GM13977 (cell line): Measurements from ENCODE around the gene AHI1.

Experiments
- DNase-seq: peaks from one replicate; pipeline ENCODE4 v3.0.0; 2012; ENCODE audit warnings: low spot score
- in situ Hi-C: fragments of 300-500 bp; cut with MboI; formaldehyde crosslinking; loops from one replicate; pipeline ENCODE4 v1.12.0; 2022; ENCODE audit warnings: low sequenced_read_pairs, low pct_unique_long_range_greater_than_20kb, mixed read lengths, inconsistent platforms; ENCODE audit not compliant: unreplicated experiment
- TF ChIP-seq, protein P1 (sequence below): IDR thresholded peaks from 2 replicates; pipeline ENCODE4 v1.5.1; 2012; ENCODE audit warnings: mild to moderate bottlenecking, control low read depth; ENCODE audit not compliant: insufficient read depth; ENCODE audit errors: extremely low read depth, missing control alignments

The AHI1 gene

DNA sequence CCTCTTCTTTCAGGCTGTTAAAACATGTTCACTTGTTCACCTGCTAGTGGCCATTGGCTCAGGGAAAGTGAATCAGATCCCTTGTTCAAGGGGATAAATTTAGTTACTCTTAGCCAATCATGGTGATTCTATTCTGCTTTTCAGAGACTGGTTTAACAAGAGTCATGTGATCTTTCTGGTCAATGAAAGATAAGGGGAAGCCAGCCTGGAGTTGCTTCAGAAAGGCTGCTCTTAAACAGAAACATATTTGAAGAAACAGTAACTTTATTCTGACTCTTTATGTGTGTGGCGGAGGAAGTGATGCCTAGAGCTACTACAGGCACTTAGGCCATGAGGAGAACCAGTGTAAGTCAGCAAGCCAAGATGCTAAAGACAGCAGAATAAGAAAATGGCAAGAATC is 28.1 kb upstream of the AHI1 start:
- TF ChIP-seq, protein P1, sequence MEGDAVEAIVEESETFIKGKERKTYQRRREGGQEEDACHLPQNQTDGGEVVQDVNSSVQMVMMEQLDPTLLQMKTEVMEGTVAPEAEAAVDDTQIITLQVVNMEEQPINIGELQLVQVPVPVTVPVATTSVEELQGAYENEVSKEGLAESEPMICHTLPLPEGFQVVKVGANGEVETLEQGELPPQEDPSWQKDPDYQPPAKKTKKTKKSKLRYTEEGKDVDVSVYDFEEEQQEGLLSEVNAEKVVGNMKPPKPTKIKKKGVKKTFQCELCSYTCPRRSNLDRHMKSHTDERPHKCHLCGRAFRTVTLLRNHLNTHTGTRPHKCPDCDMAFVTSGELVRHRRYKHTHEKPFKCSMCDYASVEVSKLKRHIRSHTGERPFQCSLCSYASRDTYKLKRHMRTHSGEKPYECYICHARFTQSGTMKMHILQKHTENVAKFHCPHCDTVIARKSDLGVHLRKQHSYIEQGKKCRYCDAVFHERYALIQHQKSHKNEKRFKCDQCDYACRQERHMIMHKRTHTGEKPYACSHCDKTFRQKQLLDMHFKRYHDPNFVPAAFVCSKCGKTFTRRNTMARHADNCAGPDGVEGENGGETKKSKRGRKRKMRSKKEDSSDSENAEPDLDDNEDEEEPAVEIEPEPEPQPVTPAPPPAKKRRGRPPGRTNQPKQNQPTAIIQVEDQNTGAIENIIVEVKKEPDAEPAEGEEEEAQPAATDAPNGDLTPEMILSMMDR, result no peak
- DNase-seq, result no peak
- in situ Hi-C loops, result loop anchor here (25.0 kb wide), 2 partner anchors 387 to 687 kb away; no protein-coding TSS in a partner anchor

DNA sequence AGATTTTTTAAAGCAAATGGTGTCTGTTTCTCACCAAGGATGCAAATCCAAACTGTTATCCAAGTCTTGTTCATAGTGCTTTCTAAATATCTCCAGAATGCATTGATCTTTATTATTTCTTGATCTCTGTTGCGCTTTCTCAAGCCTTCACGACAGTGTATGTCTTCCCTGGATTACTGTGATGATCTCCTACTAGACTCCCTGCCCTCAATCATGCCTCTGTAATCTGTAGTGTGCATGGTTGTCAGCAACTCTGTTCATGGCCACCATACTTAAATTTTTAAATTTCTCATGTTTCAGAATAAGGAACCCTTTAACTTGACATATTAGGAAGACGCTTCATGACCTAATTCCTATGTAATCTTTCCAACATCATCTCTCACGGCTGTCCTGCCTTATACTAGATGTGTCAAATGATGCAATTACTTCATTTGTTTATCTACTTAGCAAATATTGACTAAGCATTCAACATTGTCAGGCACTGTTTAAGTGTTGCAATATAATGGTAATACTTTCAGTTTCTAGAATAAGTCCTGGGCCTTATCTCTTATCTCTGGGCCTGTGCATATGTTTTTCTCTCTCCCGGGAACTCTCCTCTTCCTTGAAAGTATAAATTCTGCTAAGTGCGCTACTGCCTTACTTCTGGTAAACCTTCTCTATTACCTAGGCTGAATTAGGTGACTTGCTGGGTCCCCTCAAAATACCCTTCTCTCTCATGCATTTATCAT is 25.6 kb upstream of the AHI1 start:
- in situ Hi-C loops, result no loop called here
- no peak for DNase-seq
- TF ChIP-seq, protein P1, result no peak

DNA sequence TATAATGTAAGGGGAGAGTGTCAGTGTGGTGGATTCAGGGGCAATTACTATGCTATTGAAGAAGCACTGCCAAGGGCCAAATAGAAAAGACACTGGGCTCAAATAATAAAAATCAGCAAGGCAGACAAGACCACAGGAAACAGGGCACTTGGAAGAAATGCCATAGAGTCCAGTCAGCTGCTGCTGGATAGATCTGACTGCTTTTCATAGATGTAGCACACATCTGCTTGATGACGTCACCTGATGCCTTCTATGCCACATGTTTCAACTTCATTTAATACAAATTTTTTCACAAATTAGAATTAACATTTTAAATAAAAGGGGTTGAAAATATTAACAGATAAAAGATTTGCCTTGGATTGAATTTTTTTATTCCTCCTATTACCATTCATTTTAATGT is 23.9 kb upstream of the AHI1 start:
- in situ Hi-C loops, result no loop called here
- TF ChIP-seq, protein P1, result no peak
- no peak for DNase-seq

DNA sequence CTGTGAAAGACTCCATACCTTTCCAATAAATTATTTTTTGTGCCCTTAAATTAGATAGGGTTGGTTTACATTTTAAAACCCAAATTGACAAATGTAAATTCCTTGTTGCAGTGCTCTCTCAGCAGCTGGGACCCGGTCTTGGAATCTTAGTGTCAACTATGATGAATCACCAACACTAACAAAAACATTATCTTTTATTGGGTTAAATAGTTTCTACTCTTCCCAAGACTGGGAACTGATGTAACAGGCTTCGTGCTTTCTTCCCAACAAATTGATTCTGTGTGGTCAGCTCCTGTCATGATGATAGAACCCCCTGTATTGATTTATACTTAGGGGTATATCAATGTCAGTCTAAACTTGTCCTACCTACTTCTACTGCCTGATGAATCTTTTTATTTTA is 23.2 kb upstream of the AHI1 start:
- in situ Hi-C loops, result no loop called here
- TF ChIP-seq, protein P1, result no peak
- no peak for DNase-seq

DNA sequence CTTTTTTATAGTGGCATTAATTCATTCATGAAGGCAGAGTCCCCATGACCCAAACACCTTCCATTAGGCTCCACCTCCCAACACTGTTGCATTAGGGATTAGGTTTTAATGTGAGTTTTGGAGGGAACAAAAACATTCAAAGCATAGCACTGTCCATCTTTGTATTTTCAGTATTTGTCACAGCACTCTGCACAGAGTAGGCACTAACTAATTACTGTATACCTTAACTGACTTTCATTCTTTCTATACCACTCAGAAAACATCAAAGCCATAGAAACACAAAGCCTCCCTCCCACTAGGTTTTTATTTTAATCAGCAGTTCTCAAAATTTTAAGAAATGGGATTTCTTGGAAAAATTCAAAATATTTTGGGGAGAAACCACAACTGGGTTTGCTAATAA is 21.8 kb upstream of the AHI1 start:
- no peak for DNase-seq
- in situ Hi-C loops, result no loop called here
- TF ChIP-seq, protein P1, result no peak

DNA sequence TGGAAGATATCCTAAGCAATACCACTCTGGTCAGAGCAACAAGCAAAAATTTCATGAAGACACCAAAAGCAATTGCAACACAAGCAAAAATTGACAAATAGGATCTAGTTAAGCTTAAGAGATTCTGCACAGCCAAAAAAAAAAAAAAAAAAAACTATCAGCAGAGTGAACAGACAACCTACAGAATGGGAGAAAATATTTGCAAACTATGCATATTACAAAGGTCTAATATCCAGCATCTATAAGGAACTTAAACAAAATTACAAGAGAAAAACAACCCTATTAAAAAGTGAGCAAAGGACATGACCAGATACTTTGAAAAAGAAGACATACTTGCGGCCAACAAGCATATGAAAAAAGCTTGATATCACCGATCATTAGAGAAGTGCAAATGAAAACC is 20.0 kb upstream of the AHI1 start:
- in situ Hi-C loops, result no loop called here
- TF ChIP-seq, protein P1, result no peak
- DNase-seq, result no peak
